Left colon (tissue), 2 donors: ENCODE data around the gene INO80E. TPM values are rescaled to one million over a fixed set of nuclear protein-coding genes. Genes with fewer than 3 reads are reported as not detected.
A peak's percentile ranks its signal among the peaks of the same experiment; 100 is the strongest.

Source experiments
- ATAC-seq: fragments of 200-7000 bp; cut with Tn5 transposase; one replicate; pipeline ENCODE4 v1.9.1; 2020; ENCODE audit warnings: mild to moderate bottlenecking, moderate library complexity
- DNase-seq, 2 donors: peaks; one replicate each; pipeline ENCODE4 v3.0.0-alpha.2; 2020
- intact Hi-C, 2 donors: fragments of 100-400 bp; cut with DNase I in 1 of 2; cut with micrococcal nuclease in 1 of 2; formaldehyde crosslinking; loops; one replicate each; pipeline versions ENCODE4 v1.11.2 to v1.14.0; 2022; cut with DNase I, micrococcal nuclease
- total RNA-seq, 2 donors: library from RNA; stranded (reverse); fragmentation: NEBNext Ultra II Directional; extraction: Animal tissue kit (Norgen Biotek cat#: 25700); gene quantifications; one replicate each; pipeline ENCODE4 v1.2.1, GENCODE V29; 2021
- donor health status: DM: no; HTN: no; CAD: no.
- donor health status: DM: yes; HTN: yes; CAD: no.

Gene INO80E
- total RNA-seq, 2 donors from 2014 or later = 61.4 to 73.7 TPM

DNA sequence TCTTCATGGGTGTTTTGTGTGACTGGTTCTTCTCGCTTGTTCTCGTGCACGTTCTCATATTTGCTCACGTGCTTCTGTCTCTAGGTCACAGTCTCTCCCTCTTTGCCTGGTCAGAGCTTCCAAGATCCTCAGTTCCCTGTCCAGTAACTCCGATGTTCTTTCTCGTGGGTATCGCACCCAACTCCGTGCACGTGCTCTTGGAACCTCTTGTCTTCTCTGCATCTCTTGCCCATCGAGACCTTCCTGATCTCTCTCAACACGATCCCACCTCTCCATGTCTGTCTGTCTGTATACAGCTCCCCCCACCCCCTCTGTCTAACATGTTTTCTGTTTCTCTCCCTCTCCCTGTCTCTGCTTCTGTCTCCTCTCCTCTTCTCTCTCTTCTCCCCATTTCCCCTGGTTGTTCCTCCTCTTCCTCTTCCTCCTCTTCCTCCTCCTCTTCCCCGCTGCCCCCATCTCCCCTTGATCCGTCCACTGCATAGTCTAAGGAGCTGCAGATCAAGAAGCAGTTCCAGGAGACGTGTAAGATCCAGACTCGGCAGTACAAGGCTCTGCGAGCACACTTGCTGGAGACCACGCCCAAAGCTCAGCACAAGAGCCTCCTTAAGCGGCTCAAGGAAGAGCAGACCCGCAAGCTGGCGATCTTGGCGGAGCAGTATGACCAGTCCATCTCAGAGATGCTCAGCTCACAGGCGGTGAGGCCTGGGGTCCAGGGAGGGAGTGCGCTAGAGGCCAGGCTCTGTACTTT is 6.8 kb upstream of the INO80E start:
- intact Hi-C loops = no loop called here
- ATAC-seq = peak; percentile 76
- peak in 1 of 2 donors; percentile 40 for DNase-seq

DNA sequence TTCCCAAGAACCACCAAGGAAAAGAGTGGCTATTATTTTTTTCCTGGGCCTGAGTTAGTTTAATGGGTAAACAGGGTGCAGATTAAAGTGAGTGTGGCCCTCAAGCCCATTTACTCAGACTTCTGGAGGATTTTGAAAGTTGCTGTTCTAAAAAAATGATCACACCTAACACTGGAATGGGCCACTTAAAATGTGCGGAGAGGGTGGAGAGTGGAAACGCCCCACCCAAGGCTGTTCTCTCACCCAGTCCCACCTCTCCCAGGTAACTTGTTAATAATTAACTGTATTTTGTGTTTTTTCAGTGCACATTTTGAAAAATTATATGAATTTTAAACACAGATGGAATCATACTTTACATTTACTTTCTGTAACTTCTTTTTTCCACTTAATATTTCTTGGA is 6.0 kb upstream of the INO80E start:
- peak; percentile 72 for ATAC-seq
- intact Hi-C loops = no loop called here
- DNase-seq = no peak

DNA sequence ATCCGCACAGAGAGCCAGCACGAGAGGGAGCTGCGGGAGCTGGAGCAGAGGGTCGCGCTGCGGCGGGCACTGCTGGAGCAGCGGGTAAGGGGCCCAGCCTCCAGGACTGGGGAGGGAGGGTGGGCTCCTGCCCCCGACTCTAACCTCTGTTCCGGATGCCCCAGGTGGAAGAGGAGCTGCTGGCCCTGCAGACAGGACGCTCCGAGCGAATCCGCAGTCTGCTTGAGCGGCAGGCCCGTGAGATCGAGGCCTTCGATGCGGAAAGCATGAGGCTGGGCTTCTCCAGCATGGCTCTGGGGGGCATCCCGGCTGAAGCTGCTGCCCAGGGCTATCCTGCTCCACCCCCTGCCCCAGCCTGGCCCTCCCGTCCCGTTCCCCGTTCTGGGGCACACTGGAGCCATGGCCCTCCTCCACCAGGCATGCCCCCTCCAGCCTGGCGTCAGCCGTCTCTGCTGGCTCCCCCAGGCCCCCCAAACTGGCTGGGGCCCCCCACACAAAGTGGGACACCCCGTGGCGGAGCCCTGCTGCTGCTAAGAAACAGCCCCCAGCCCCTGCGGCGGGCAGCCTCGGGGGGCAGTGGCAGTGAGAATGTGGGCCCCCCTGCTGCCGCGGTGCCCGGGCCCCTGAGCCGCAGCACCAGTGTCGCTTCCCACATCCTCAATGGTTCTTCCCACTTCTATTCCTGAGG is 5.0 kb upstream of the INO80E start:
- ATAC-seq (no peak), DNase-seq (no peak)
- intact Hi-C loops = no loop called here

DNA sequence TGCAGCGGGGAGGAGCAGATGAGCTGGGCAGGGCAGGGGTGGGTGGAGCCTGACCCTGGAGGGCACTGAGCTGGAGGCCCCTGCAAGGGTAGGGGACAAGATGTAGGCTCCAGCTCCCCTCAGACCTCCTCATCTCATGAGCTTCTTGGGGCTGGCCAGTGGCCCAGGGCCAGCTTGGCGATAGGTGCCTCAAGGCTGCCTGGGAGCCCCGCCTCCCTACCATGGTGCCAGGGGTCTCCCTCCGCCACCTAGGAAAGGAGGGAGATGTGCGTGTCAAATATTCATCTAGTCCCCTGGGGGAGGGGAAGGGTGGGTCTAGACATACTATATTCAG is 4.5 kb upstream of the INO80E start:
- DNase-seq (no peak), ATAC-seq (no peak)
- intact Hi-C loops = no loop called here

DNA sequence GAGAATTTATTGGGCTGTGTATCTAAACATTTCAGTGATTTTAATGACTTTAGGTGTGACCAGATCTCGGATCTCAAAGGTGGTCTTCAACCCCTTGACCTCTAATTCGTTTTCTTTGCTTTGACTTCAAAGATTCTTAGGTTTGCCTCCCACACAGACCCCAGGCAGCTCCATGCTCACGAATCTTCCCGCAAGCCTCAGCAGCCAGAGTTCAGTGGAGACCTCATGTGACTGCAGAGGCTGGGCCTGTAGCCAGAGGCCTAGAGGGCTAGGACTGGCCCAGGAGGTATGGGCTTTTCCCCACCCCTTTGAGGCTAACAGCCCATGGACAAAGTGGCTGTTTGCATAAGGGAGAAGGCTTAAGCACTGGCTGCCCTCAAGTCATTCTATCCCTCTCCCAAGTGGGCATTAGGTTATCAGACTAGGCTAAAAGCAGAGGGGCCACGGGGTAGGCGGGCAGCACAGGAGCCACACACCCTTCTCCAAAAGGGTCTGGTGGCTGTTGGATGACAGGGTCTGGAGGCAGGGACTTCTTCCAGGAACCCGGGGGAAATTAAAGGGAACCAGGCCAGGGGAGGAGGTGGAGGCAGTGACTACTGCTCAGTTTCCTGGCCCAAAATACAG is 3.6 kb upstream of the INO80E start:
- no peak for DNase-seq
- ATAC-seq = no peak
- intact Hi-C loops = no loop called here

DNA sequence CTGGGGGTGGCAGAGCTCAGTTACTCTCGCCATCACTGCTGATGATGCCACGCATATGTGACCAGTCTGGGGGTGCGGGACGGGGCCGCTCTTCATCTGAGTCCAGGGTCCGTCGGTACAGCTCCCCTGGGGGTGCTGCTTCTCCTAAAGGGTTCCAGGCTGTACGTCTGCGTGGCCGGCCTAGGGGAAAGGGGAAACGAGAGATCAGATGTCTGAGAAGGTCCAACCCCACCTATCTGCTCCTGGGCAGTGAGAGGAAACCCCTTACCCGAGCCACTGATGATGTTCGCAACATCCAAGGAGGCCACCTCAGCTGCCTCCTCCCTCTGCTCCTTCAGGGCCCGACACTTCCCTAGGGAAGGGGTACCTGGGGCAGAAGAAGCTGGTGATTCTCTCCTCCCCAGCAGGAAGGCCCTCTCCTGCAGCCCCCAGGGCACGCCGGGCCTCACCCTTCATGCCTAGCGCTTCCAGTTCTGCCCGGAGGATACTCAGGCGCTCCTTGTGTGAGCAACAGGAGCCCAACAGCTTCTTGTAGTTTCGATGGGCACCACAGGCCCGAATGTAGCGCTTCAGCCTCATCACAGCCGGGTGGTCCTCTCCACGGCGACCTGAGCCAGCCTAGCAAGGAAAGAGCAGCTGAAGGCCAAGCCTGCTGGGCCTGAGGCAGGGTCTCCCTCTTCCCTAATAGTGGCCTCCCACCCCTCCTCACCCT is 2.7 kb upstream of the INO80E start:
- no peak for ATAC-seq
- intact Hi-C loops = no loop called here
- peak in 1 of 2 donors; percentile 20 for DNase-seq

DNA sequence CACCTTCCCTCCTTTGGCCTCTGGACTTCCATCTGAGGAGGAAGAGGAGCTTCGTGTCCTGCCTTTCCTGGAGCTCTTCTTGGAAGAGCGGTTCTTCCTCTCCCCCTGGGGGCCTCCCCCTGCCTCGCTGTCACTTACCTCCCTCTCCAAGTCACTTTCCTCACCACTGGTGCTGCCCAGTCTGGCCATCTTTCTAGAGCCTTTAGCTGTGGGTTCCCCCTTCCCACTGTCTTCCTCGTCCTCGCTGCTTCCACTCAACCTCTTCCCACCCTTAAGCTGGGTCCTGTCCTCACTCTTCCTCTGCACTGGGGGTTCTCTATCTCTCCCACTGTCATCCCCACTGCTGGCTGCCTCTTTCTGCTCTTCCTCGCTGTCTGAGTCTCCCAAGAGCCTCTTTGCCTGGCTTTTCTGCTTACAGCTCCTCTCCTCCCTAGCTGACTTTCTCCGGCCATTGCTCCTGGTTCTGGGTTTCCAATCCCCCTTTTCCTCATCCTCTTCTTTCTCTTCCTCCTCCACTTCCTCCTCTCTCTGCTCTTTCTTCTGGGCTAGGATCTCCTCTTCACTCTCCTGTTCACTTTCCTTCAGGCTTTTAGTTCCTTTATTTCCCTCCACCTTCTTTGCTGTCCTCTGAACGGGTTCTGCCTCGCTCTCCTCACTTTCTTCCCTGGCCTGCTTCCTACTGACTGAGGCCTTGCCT is 2.0 kb upstream of the INO80E start:
- intact Hi-C loops = no loop called here
- no peak for ATAC-seq

DNA sequence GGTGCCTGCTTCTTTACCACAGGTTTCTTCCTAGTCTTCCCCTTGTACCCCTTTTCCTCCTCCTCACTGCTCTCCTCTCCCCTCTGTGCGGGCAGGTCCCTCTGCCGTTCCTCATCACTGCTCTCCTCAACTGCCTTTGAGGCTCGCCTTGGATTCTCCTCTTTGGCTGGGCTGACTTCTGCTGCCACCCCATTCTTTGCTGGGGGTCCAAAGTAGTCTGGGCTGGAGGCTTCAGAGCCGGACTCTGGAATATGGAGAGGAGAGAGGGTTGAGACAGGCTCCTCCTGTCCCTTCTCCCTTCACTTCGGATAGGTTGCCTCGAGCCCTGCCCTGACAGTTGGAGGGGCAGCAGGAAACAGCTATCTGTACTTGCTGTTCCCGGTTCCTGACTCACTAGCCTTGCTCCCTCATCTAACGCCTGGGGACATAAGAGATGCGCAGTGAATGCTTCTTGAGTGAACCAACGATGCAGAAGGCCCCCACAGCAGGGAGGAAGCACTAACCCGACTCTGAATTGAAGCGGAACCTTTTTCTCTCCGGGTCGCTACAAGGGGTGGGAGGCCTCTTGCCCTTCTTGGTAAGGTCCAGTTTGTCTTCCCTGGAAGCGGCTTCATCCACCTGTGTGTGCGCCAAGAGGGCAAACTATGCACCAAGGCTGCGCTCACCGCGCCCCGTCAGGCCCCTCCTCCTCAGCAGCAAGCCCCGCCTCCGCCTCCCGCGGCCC is 1.3 kb upstream of the INO80E start:
- ATAC-seq (peak; percentile 77), DNase-seq (peak; percentile 78 to 87)
- intact Hi-C loops = no loop called here

More for the DNA sequence above, 2.0 kb upstream of the INO80E start:
- no peak for DNase-seq

DNA sequence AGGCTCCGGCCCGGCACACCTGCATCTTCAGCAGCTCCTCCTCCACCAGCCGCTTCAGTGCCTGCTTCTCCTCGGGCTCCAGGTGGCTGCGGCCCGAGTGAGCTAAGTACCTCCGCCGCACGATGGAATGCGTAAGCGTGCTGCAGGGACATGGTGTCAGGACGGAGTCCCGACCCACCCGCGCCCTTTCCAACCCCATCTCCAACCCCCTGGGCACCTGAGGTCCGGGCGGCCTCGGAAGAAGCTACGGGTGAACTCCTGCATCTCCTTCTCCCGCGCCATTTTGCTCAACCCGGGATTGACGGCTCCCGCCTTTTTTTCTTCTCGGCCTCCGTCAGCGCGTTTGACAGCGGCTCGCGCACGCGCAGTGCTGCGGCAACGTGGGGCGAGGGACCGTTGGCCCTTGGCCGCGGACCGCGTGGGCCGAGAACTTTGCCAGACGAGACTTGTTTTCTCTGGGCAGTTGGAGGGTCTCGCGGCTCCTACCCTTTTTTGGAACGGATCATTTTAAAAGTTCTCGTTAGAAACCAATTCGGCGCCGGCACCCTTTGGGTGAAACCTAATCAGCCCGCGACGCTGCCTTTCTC is 624 bp upstream of the INO80E start, which contains the start of gene HIRIP3:
HIRIP3 (minus strand) TSS at position 294 of the 587 bp plus-strand sequence; CDS start at position 282, 12 bp downstream.
- DNase-seq = peak; percentile 84 to 90
- peak; percentile 74 for ATAC-seq
- intact Hi-C loops = no loop called here

DNA sequence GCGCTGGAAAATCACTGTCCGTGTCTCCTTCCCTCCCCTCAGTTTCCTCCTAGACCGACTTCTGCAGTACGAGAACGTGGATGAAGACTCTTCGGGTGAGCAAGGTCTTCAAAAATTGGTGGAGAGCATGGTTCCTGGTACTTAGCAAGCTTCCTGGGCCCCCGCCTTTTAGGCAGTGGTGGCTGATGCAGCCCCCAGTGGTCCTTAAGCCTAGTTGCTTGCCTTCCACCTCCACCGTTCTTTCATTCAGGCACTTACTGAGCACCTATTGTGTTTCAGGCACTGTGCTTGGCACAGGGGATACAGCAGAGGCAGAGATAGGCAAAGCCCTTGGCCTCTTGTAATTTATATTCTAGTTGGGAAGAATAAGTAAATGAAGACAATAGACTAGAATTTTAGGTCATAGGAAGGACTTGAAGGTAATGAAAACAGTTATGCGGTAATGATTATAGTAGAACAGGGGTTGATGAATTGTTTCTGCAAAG is 767 bp downstream of the INO80E start:
- DNase-seq (no peak), ATAC-seq (no peak)
- intact Hi-C loops = no loop called here

DNA sequence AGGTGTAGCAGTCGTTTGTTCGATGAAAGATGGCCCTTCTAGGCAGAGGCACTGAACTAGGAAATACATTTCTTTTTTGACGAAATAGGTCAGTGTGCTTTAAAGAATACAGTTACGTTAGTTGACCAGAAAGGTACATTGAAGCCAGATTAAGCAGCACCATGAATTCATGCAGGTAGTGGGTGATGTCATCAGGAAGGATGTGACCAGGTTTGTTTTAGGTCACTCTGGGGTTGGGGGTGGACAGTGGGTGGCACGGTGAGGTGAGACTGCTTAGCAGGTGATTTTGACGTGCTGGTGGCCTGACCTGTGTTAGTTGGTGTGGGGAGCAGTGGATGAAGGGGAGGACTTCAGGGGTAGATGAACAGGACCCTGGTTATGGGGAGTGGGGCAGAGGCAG is 3.6 kb downstream of the INO80E start:
- intact Hi-C loops = loop anchor here in 1 of 2 donors (10.0 kb wide), 1 partner anchor 75 kb away; the partner anchor contains the start of gene KCTD13
- DNase-seq (no peak), ATAC-seq (no peak)

DNA sequence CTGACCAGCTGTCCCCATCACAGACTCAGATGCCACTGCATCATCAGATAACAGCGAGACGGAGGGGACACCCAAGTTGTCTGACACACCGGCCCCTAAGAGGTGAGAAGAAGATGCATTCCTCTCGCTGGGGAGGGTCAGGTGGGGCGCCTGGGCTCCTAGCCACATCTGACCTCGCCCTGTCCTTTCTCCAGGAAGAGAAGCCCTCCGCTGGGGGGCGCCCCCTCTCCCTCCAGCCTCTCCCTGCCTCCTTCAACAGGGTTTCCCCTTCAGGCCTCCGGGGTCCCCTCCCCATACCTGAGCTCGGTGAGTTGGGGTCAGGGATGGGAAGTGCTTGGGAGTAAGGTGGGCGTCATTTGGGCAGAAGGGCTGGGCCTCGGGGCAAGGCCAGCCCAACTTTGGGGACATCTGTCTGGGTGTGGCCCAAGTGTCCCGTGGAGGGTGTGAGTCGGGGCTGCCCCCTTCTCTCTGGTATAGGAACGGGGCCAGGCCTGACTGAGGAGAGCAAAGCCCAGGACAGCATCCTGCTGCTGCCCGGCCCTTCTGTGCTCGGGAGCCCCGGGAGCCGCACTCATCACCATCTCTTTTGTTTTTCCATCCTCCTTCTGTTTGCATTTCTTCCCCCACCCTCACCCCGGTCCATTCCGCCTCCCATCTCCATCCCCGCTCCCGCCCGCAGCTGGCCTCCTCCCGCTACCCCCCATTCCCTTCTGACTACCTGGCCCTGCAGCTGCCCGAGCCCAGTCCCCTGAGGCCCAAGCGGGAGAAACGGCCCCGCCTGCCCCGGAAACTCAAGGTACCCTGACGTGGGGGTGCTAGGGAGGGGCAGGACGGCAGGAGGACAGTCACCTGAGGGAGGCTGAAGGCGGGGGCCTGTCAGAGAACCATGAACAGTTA is 4.9 kb downstream of the INO80E start:
- ATAC-seq (no peak), DNase-seq (no peak)
- intact Hi-C loops = loop anchor here in 1 of 2 donors (10.0 kb wide), 1 partner anchor 76 kb away; the partner anchor contains the start of gene KCTD13

DNA sequence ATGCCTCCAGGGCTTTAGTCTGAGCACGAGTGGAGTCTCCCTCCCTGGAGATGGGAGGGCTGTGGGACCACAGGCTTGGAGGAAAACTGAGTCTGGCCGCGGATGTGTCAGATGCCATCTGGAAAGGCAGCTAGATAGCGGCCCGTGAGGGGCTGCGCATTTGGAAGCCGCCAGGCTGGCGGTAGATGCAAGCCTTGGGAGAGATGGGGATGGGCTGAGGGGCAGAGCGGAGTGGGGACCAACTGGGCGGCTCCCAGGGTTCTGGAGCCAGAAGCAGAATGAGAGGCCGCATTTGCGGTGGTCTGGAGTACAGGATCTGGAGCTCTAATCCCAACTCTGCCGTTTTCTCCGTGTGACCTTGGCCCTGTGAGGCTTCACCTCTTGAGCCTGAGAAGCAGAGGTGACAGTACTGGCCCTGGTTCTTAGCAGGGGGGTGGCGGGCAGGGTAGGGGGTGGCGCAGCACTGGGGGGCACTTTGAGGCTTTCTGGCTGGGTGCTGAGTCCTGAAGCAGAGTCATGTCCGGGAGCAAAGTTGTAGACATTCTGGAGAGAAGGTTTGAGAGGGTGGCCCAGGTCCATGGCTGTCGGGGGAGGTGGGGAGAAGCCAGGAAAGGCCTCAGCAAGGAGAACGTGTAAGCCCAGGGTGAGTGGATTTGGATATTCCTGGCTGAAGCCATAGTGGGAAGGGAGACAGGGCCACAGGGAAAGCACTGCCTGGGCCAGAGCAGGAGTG is 6.7 kb downstream of the INO80E start:
- intact Hi-C loops = loop anchor here in 1 of 2 donors (10.0 kb wide), 1 partner anchor 78 kb away; the partner anchor contains the start of gene KCTD13
- ATAC-seq (no peak), DNase-seq (no peak)

DNA sequence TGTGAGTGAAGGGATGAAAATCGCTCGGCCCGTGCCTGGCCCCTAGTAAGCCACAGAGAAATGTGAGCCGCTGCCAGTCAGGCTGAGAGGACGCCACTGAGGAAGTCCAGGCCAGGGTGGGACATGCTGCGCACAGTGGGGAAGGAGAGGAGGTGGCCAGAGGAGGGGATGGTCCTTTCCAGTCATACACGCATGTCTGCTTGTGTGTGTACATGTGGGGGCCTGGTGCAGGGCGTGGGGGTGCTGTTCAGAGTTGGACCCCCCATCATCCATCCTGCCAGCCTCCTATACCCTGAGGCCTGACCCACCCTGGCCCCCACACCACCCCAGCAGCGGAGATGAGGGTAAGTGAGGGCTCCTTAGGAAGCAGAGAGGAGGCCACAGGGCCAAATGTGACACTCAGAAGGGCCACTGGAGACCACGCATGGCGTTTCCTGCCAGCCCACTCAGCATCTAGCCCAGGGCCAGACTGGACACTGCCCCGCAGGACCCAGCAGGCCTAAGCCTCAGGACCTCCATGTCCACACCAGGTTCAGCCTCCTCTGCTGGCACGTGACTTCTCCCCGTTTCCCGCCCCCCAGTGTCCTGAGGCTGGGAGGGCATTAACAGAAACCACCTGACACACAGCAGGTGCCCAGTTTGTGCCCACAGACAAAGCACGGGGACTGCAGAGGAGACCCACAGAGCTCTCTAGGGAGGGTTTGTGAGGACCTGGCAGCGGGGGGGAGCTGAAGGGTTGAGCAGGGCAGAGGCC is 7.8 kb downstream of the INO80E start:
- ATAC-seq (no peak), DNase-seq (no peak)
- intact Hi-C loops = loop anchor here in 1 of 2 donors (10.0 kb wide), 1 partner anchor 79 kb away; the partner anchor contains the start of gene KCTD13

DNA sequence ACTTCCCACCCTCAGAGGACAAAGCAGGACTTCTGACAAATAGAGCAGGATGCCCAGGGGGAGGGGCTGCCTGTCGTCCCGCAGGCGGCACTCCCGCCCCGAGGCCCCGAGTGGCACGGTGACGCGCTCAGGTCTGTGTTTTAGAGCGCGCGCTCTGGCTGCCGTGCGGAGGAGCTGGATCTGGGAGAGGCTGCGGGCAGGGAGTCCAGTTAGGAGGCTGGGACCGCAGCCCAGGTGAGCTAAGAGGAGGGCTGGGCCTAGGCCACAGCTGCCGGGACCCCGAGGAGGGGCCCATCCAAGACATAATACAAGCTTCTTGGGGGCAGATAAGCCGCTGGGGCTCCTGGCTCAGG is 8.4 kb downstream of the INO80E start:
- peak; percentile 30 for ATAC-seq
- DNase-seq = no peak
- intact Hi-C loops = loop anchor here in 1 of 2 donors (10.0 kb wide), 1 partner anchor 80 kb away; the partner anchor contains the start of gene KCTD13
